Lung microvascular endothelial cell (primary cell): ENCODE results near the gene P2RY6. TPM values are rescaled to one million over a fixed set of nuclear protein-coding genes. Genes with fewer than 3 reads are reported as not detected.

Experiments
- DNase-seq, 2 donors: peaks; one replicate each; pipeline versions ENCODE4 v3.0.0 to v3.0.0-alpha.2; 2010; ENCODE audit warnings: low read depth in 2 of 2
- total RNA-seq: library from RNA; depleted of rRNA; stranded (reverse); fragments of >200 nt; gene quantifications from 2 replicates; pipeline ENCODE4 v1.2.1, GENCODE V29; 2014

The P2RY6 gene
- total RNA-seq, 1 donor from 2014 or later, result 0.20 TPM

DNA sequence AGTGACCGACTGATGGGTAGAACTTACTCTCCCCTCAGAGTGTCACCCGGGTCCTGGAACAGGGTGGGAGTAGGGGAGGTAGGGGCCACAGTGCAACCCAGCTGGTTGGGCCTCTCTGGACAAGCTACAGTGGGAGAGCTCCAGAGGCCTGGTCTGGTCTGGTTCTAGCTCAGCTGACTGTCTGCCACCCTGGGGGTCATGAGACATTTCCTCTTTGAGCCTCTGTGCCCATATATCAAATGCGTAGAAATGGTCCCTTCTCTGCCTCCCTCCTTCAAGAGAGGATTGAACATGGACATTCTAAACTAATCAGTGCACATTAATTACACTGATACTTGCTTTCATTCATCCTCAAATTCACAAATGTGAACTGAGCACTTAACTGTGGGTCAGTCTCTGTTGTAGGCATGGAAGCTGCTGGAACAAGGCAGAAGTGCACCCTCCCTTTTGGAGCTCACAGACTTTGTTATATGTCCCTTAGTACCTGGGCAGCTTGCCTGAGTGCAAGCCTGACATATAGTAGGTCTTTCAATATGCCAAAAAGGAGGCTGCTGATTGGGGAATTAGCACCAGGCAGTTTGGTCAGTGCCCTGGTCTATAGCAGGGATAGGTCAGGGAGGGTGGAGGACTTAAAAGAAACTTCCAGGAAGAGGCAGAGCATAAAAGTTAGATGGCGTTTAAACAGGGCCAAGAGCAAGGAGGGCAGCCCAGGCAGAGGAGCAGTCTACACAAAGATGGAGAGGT lies 61.7 kb downstream of the P2RY6 start:
- peak in 1 of 2 donors; percentile 51 for DNase-seq

- peak; percentile 91 to 94 for DNase-seq
Measured at GRCh38 chr11:73334384-73335203, 62.5 kb downstream of the P2RY6 start.

DNA sequence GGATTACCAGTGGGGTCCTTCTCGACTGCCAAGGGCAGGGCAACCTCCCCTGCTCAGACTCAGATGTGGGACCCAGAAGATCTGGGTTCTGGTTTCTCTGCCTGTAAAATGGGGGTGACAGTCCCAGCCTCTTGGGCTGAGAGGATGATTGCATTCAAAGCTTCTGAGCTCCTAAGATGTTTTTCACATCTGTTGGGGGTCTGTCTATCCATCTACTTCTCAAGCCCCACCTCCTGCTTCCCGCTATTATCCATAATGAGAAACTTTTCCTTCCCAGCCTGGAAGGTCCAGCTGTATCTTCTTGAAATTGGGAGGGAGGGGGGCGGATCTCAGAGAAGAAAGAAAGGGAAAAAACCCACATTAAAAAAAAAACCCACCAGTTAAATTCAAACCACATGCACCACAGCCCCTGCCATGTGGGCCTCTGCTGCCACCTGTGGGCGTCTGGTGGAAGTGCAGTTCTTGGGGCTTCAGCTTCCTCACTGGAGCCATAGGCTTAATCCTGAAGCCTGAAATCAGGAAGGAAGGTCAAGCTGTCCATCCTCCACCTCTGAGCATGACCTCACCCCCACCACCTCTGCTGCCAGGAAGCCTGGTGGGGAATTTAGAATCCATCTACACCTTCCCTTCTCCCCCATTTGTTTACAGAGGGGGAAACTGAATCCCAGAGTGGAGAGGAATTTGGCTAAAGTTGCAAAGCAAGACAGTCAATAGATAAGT lies 63.2 kb downstream of the P2RY6 start:
- DNase-seq, result peak; percentile 85 to 88

DNA sequence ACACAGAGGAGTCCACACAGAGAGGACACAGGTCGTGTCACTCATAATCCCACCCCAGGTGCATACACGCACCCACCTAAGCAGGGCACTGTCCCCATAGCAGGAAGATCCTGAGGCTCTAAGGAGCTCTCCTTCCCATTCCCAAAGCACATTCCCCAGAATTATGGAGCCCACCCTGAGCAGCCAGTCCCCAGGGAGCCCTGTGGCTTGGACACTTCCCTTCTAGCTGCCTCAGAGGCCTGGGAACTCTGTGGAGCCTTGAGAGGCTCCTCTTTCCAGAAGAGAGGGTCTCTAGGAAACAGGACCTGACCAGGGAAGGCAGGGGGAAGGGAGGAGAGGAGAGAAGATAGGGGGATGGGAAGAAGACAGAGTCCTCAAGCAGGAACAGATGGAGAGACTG lies 65.7 kb downstream of the P2RY6 start:
- DNase-seq, result no peak

DNA sequence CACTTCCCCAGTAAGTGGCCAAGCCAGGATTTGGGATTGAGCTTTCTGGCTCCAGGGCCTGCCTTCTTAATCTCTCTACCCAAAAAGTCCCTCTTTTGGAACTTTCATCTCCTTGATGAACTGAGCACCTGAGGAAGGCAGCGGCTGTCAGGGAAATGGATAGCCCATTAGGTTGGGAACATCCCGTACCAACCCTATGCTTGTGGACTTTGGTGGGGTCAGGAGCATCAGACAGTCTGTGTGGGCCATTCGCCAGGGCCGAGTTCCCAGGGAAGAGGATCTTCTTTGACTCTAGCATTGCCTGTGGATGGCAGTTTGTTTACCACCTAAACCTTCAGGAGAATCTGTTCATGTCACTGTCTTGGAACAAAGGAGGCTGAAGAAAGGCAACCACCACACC lies 66.1 kb downstream of the P2RY6 start:
- DNase-seq, result no peak

GRCh38 chr11:73340164-73340563 lies 68.0 kb downstream of the P2RY6 start:
- no peak for DNase-seq

DNA sequence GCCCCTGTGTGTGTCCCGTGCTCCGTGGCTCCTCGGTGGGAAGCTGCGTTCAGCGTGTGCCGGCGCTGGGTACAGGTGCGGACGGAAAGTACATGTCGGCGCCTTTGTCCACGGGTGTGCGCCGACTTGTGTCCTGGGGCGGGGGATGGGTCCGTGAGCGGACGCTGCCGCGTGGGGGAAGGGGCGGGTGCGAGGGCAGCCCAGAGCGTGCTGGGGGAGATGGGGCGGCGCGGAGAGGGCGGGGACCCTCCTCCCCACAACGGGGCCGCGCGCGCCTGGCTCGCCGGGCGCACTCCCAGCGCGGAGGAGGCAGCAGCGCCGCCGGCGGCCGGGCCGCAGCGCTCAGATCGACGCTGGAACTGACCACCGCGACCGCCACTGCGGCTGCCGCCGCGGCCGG lies 70.5 kb downstream of the P2RY6 start:
- DNase-seq, result peak in 1 of 2 donors; percentile 47

- DNase-seq, result no peak
Measured at GRCh38 chr11:73343076-73343873, 71.1 kb downstream of the P2RY6 start.

GRCh38 chr11:73344191-73344607 lies 72.1 kb downstream of the P2RY6 start:
- peak; percentile 36 to 77 for DNase-seq

DNA sequence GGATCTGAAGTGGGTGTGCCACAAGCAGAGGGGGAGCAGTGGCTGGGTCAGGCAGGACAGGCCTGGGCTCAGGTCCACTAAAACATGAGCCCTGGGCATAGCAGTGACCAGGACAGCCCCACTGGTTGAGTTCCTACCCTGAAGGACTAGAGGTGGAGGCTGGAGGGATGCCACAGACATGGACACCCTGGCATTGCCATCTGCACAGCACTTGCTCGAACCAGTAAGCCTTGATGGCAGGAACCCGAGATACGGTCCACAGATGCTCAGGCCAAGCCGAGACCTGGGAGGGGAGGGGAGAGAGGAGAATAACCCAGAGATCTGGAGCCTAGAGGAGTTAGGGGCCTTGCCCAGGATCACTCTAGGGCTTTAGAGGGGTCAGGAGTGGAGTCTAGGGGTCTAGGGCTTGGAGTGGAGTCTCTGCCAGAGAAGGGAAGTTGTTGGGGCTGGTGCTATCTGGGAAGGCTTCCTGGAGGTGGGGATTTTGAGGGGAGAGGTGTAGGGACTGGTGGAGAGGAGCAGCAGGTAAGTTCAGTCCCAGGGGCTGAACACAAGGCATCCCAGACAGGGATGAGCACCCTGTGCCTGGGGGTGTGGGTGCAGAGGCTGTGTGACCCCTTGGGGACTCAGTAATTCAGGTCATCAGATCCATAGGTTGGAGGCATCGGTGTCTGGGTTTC lies 73.5 kb downstream of the P2RY6 start:
- DNase-seq, result no peak

GRCh38 chr11:73346186-73346935 lies 74.2 kb downstream of the P2RY6 start:
- DNase-seq, result no peak

GRCh38 chr11:73347067-73347466 lies 74.9 kb downstream of the P2RY6 start:
- no peak for DNase-seq

Other genes starting within 250 kb of the P2RY6 start
- 13.7 and 15.9 TPM in 2 replicates for gene FCHSD2, start 130.0 kb upstream of the P2RY6 start, total RNA-seq
- 0.20 and 0.65 TPM in 2 replicates for gene P2RY2, start 54.1 kb upstream of the P2RY6 start, total RNA-seq
- gene ARHGEF17, start 35.9 kb downstream of the P2RY6 start, total RNA-seq, result 28.0 and 30.7 TPM in 2 replicates
- gene RELT, start 104.1 kb downstream of the P2RY6 start, total RNA-seq, result 2.6 and 3.1 TPM in 2 replicates